IPS-NIHi11 (cell line): Measurements from ENCODE around the gene BTF3L4.
A peak's percentile ranks its signal among the peaks of the same experiment; 100 is the strongest.

ENCODE experiments used
- DNase-seq: peaks from one replicate; pipeline ENCODE4 v3.0.0; 2012; ENCODE audit warnings: mixed read lengths, low spot score

Gene BTF3L4

GRCh38 chr1:52123622-52124021 lies 67.5 kb downstream of the BTF3L4 start:
- no peak for DNase-seq

GRCh38 chr1:52125736-52126359 lies 69.8 kb downstream of the BTF3L4 start:
- no peak for DNase-seq

GRCh38 chr1:52127181-52128180 lies 71.4 kb downstream of the BTF3L4 start:
- peak; percentile 39 for DNase-seq

- DNase-seq = no peak
Observed at GRCh38 chr1:52139817-52140540, 83.9 kb downstream of the BTF3L4 start.
